GM23338 (cell line): Measurements from ENCODE around the gene SFMBT2.

ENCODE experiments used
- CREB1 ChIP-seq: fragments of 250-450 bp; sonication (Bioruptor Pico); IDR thresholded peaks from 2 replicates; pipeline ENCODE4 v1.5.0; 2020; ENCODE audit warnings: low read depth, mild to moderate bottlenecking, moderate library complexity
- EZH2 ChIP-seq: fragments of 200-600 bp; sonication (generic); IDR thresholded peaks from one replicate; pipeline ENCODE4 v1.8.0; 2017; ENCODE audit warnings: antibody characterized with exemption, mild to moderate bottlenecking, low read depth; ENCODE audit not compliant: unreplicated experiment
- EZH2phosphoT487 ChIP-seq: fragments of 200-600 bp; sonication (generic); IDR thresholded peaks from one replicate; pipeline ENCODE4 v1.8.1; 2018; ENCODE audit warnings: antibody characterized with exemption; ENCODE audit not compliant: unreplicated experiment
- JUNB ChIP-seq: IDR thresholded peaks from one replicate; pipeline ENCODE4 v1.6.1; 2016; ENCODE audit warnings: antibody characterized with exemption; ENCODE audit not compliant: unreplicated experiment
- NANOG ChIP-seq: IDR thresholded peaks from 2 replicates; pipeline ENCODE4 v1.6.1; 2016; ENCODE audit warnings: antibody characterized with exemption, borderline replicate concordance
- POLR2AphosphoS5 ChIP-seq: IDR thresholded peaks from 2 replicates; pipeline ENCODE4 v1.6.1; 2016; ENCODE audit warnings: antibody characterized with exemption, low read depth
- ZNF114 ChIP-seq: fragments of 250-450 bp; sonication (Bioruptor Pico); IDR thresholded peaks from 2 replicates; pipeline ENCODE4 v1.5.0; 2020; ENCODE audit warnings: mild to moderate bottlenecking, moderate library complexity
- ZNF331 ChIP-seq: fragments of 250-450 bp; sonication (Bioruptor Pico); IDR thresholded peaks from 2 replicates; pipeline ENCODE4 v1.5.0; 2020; ENCODE audit warnings: low read depth, mild to moderate bottlenecking, moderate library complexity
- TF ChIP-seq, protein P1 (sequence below), 2 experiments: fragments of 200-600 bp in 1 of 2; sonication (generic) in 1 of 2; conservative IDR thresholded peaks; 2 replicates each; pipeline versions ENCODE4 v1.5.1 to v1.6.1; 2016 to 2017; ENCODE audit warnings: antibody characterized with exemption in 2 of 2, low read depth in 2 of 2, mild to moderate bottlenecking in 2 of 2, moderate library complexity in 1 of 2
- TF ChIP-seq, protein P2 (sequence below): IDR thresholded peaks from one replicate; pipeline ENCODE4 v1.6.1; 2018; ENCODE audit warnings: antibody characterized with exemption; ENCODE audit not compliant: unreplicated experiment
- TF ChIP-seq, protein P3 (sequence below): fragments of 250-450 bp; sonication (Bioruptor Pico); IDR thresholded peaks from 2 replicates; pipeline ENCODE4 v1.5.0; 2020; ENCODE audit warnings: mild to moderate bottlenecking, moderate library complexity
- TF ChIP-seq, protein P4 (sequence below): IDR thresholded peaks from 2 replicates; pipeline ENCODE4 v1.6.1; 2016; ENCODE audit warnings: antibody characterized with exemption

DNA sequence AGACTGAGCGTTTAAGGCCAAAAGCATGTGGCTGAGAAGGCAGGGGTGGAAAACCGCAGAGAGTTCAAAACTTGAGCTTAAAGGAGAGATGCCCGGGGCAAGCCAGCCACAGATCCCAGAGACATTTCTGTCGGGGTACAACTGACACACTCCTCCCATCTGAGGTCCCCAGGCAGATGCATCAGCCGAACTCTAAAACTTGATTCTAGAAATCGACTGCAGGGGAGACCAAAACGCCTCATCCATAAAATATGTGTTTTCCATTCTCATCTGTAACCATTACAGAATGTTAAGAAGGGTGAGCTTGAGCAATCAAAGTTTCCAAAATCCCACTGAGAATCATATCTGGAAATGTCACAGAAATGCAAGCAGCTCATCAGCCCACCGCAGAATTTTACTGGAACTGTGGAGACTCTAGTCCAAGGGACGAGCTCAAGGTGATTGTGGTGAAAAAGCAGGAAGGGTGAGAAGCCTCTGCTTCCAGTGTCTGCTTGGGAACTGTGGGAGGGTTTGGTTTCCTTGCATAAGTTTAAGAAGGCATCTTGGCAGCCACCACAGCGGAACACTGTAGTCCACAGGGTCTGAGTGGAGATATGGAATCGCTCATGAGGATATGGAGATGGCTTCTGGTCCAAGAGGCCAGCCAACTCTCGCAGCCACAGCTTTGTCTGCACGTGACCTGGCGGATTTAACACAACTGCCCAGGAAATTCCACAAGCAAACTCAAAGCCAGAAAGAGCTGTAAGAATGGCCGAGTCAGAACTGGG, 249.2 kb downstream of the SFMBT2 start:
- TF ChIP-seq EZH2 (no peak), POLR2AphosphoS5 (no peak), NANOG (no peak), JUNB (no peak), EZH2phosphoT487 (no peak), CREB1 (no peak), ZNF331 (CRISPR knock-in tag) (no peak), ZNF114 (CRISPR knock-in tag) (no peak)
- TF ChIP-seq, protein P1, sequence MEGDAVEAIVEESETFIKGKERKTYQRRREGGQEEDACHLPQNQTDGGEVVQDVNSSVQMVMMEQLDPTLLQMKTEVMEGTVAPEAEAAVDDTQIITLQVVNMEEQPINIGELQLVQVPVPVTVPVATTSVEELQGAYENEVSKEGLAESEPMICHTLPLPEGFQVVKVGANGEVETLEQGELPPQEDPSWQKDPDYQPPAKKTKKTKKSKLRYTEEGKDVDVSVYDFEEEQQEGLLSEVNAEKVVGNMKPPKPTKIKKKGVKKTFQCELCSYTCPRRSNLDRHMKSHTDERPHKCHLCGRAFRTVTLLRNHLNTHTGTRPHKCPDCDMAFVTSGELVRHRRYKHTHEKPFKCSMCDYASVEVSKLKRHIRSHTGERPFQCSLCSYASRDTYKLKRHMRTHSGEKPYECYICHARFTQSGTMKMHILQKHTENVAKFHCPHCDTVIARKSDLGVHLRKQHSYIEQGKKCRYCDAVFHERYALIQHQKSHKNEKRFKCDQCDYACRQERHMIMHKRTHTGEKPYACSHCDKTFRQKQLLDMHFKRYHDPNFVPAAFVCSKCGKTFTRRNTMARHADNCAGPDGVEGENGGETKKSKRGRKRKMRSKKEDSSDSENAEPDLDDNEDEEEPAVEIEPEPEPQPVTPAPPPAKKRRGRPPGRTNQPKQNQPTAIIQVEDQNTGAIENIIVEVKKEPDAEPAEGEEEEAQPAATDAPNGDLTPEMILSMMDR (conservative IDR thresholded peaks at IDR 0.05; ENCODE audit: low read depth in 2 of 2): no peak
- TF ChIP-seq, protein P2, sequence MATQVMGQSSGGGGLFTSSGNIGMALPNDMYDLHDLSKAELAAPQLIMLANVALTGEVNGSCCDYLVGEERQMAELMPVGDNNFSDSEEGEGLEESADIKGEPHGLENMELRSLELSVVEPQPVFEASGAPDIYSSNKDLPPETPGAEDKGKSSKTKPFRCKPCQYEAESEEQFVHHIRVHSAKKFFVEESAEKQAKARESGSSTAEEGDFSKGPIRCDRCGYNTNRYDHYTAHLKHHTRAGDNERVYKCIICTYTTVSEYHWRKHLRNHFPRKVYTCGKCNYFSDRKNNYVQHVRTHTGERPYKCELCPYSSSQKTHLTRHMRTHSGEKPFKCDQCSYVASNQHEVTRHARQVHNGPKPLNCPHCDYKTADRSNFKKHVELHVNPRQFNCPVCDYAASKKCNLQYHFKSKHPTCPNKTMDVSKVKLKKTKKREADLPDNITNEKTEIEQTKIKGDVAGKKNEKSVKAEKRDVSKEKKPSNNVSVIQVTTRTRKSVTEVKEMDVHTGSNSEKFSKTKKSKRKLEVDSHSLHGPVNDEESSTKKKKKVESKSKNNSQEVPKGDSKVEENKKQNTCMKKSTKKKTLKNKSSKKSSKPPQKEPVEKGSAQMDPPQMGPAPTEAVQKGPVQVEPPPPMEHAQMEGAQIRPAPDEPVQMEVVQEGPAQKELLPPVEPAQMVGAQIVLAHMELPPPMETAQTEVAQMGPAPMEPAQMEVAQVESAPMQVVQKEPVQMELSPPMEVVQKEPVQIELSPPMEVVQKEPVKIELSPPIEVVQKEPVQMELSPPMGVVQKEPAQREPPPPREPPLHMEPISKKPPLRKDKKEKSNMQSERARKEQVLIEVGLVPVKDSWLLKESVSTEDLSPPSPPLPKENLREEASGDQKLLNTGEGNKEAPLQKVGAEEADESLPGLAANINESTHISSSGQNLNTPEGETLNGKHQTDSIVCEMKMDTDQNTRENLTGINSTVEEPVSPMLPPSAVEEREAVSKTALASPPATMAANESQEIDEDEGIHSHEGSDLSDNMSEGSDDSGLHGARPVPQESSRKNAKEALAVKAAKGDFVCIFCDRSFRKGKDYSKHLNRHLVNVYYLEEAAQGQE: no peak
- TF ChIP-seq, protein P3, sequence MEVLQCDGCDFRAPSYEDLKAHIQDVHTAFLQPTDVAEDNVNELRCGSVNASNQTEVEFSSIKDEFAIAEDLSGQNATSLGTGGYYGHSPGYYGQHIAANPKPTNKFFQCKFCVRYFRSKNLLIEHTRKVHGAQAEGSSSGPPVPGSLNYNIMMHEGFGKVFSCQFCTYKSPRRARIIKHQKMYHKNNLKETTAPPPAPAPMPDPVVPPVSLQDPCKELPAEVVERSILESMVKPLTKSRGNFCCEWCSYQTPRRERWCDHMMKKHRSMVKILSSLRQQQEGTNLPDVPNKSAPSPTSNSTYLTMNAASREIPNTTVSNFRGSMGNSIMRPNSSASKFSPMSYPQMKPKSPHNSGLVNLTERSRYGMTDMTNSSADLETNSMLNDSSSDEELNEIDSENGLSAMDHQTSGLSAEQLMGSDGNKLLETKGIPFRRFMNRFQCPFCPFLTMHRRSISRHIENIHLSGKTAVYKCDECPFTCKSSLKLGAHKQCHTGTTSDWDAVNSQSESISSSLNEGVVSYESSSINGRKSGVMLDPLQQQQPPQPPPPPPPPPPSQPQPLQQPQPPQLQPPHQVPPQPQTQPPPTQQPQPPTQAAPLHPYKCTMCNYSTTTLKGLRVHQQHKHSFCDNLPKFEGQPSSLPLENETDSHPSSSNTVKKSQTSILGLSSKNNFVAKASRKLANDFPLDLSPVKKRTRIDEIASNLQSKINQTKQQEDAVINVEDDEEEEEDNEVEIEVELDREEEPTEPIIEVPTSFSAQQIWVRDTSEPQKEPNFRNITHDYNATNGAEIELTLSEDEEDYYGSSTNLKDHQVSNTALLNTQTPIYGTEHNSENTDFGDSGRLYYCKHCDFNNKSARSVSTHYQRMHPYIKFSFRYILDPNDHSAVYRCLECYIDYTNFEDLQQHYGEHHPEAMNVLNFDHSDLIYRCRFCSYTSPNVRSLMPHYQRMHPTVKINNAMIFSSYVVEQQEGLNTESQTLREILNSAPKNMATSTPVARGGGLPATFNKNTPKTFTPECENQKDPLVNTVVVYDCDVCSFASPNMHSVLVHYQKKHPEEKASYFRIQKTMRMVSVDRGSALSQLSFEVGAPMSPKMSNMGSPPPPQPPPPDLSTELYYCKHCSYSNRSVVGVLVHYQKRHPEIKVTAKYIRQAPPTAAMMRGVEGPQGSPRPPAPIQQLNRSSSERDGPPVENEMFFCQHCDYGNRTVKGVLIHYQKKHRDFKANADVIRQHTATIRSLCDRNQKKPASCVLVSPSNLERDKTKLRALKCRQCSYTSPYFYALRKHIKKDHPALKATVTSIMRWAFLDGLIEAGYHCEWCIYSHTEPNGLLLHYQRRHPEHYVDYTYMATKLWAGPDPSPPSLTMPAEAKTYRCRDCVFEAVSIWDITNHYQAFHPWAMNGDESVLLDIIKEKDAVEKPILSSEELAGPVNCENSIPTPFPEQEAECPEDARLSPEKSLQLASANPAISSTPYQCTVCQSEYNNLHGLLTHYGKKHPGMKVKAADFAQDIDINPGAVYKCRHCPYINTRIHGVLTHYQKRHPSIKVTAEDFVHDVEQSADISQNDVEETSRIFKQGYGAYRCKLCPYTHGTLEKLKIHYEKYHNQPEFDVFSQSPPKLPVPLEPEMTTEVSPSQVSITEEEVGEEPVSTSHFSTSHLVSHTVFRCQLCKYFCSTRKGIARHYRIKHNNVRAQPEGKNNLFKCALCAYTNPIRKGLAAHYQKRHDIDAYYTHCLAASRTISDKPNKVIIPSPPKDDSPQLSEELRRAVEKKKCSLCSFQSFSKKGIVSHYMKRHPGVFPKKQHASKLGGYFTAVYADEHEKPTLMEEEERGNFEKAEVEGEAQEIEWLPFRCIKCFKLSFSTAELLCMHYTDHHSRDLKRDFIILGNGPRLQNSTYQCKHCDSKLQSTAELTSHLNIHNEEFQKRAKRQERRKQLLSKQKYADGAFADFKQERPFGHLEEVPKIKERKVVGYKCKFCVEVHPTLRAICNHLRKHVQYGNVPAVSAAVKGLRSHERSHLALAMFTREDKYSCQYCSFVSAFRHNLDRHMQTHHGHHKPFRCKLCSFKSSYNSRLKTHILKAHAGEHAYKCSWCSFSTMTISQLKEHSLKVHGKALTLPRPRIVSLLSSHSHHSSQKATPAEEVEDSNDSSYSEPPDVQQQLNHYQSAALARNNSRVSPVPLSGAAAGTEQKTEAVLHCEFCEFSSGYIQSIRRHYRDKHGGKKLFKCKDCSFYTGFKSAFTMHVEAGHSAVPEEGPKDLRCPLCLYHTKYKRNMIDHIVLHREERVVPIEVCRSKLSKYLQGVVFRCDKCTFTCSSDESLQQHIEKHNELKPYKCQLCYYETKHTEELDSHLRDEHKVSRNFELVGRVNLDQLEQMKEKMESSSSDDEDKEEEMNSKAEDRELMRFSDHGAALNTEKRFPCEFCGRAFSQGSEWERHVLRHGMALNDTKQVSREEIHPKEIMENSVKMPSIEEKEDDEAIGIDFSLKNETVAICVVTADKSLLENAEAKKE (CRISPR knock-in tag): no peak
- TF ChIP-seq, protein P4, sequence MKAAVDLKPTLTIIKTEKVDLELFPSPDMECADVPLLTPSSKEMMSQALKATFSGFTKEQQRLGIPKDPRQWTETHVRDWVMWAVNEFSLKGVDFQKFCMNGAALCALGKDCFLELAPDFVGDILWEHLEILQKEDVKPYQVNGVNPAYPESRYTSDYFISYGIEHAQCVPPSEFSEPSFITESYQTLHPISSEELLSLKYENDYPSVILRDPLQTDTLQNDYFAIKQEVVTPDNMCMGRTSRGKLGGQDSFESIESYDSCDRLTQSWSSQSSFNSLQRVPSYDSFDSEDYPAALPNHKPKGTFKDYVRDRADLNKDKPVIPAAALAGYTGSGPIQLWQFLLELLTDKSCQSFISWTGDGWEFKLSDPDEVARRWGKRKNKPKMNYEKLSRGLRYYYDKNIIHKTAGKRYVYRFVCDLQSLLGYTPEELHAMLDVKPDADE: no peak
